K562 (cell line): Measurements from ENCODE around the gene SCAMP1. TPM values are rescaled to one million over a fixed set of nuclear protein-coding genes. Genes with fewer than 3 reads are reported as not detected.

ENCODE experiments used
- ARID2 ChIP-seq: fragments of 450-650 bp; IDR thresholded peaks from 2 replicates; pipeline ENCODE4 v1.6.1; 2017; ENCODE audit warnings: antibody characterized with exemption, mild to moderate bottlenecking
- ELF1 ChIP-seq: fragments of 200-800 bp; sonication (Bioruptor generic); IDR thresholded peaks from 2 replicates; pipeline ENCODE4 v1.6.1; 2016; ENCODE audit warnings: missing genetic modification characterization, missing compliant biosample characterization
- FUS ChIP-seq: fragments of 200-400 bp; formaldehyde crosslinking; optimal IDR thresholded peaks from 2 replicates; pipeline ENCODE3; 2017; ENCODE audit warnings: low read depth, low read length
- HOXB6 ChIP-seq: fragments of 250-450 bp; sonication (Bioruptor Pico); IDR thresholded peaks from 2 replicates; pipeline ENCODE4 v1.5.1; 2022; ENCODE audit warnings: mild to moderate bottlenecking, borderline replicate concordance
- KHSRP ChIP-seq: fragments of 450-650 bp; IDR thresholded peaks from 2 replicates; pipeline ENCODE4 v1.6.1; 2017
- MCM2 ChIP-seq: fragments of 450-650 bp; IDR thresholded peaks from 2 replicates; pipeline ENCODE4 v1.6.1; 2017; ENCODE audit warnings: low read depth, mild to moderate bottlenecking
- NFIC ChIP-seq: fragments of 450-650 bp; IDR thresholded peaks from 2 replicates; pipeline ENCODE4 v1.6.1; 2017; ENCODE audit warnings: mild to moderate bottlenecking, inconsistent platforms
- NFXL1 ChIP-seq: fragments of 450-650 bp; formaldehyde crosslinking; IDR thresholded peaks from 2 replicates; pipeline ENCODE4 v1.4.0; 2021; ENCODE audit warnings: mild to moderate bottlenecking
- NR3C1 ChIP-seq: sonication (generic); formaldehyde crosslinking; IDR thresholded peaks from 2 replicates; pipeline ENCODE4 v1.8.1; 2022; ENCODE audit warnings: missing genetic modification reagents
- PCBP1 ChIP-seq: fragments of 200-400 bp; formaldehyde crosslinking; IDR thresholded peaks from 2 replicates; pipeline ENCODE4 v1.6.1; 2018; ENCODE audit warnings: mild to moderate bottlenecking, low read depth, low read length; ENCODE audit not compliant: poor library complexity, severe bottlenecking
- XRCC5 ChIP-seq: fragments of 200-400 bp; formaldehyde crosslinking; IDR thresholded peaks from 2 replicates; pipeline ENCODE4 v1.6.1; 2017; ENCODE audit warnings: low read depth, mild to moderate bottlenecking, low read length
- ZFX ChIP-seq: sonication (generic); formaldehyde crosslinking; IDR thresholded peaks from 2 replicates; pipeline ENCODE4 v1.8.0; 2022; ENCODE audit warnings: mild to moderate bottlenecking, missing genetic modification reagents, moderate library complexity
- ZNF184 ChIP-seq: sonication (generic); formaldehyde crosslinking; IDR thresholded peaks from 2 replicates; pipeline ENCODE4 v1.5.0; 2020; ENCODE audit warnings: missing genetic modification reagents
- ZNF79 ChIP-seq: fragments of 250-450 bp; sonication (Bioruptor Pico); IDR thresholded peaks from 2 replicates; pipeline ENCODE4 v1.4.0; 2020; ENCODE audit warnings: low read depth, mild to moderate bottlenecking, moderate library complexity
- polyA plus RNA-seq, 8 experiments: library from polyadenylated mRNA; depleted of rRNA in 4 of 8; stranded (reverse) in 5 of 8; unstranded in 3 of 8; fragments of >200 nt; fragmentation: Nextera tagmentation in 2 of 8; fragmentation: Illumina TruSeq in 1 of 8; extraction: Ambion mirVana in 2 of 8; extraction: Trizol in 1 of 8; gene quantifications; 2 replicates each; pipeline versions ENCODE4 v1.2.1 to v1.2.3, GENCODE V29; 2011 to 2014; ENCODE audit warnings: inconsistent platforms in 1 of 8, missing spikeins in 1 of 8
- total RNA-seq, 7 experiments: library from RNA; depleted of rRNA in 6 of 7; stranded (reverse); fragments of >200 nt in 6 of 7; fragmentation: Illumina TruSeq in 2 of 7; extraction: Trizol in 2 of 7; gene quantifications; 2 replicates each; pipeline versions ENCODE4 v1.2.1 to v1.2.3, GENCODE V29; 2011 to 2021; ENCODE audit warnings: low replicate concordance in 1 of 7
- TF ChIP-seq, protein P1 (sequence below): fragments of 250-450 bp; sonication (Bioruptor Pico); IDR thresholded peaks from 2 replicates; pipeline ENCODE4 v1.4.0; 2020
- TF ChIP-seq, protein P2 (sequence below): fragments of 450-650 bp; IDR thresholded peaks from 2 replicates; pipeline ENCODE4 v1.7.1; 2018; ENCODE audit warnings: mild to moderate bottlenecking, low read depth; ENCODE audit not compliant: partially characterized antibody
- TF ChIP-seq, protein P3 (sequence below): IDR thresholded peaks from 3 replicates; pipeline ENCODE4 v1.6.1; 2011; ENCODE audit warnings: borderline replicate concordance, mild to moderate bottlenecking; ENCODE audit not compliant: insufficient read length, insufficient read depth

SCAMP1 gene
- total and polyA plus RNA-seq, 9 of the 15 experiments (the other 6 are each of a cell fraction or from before 2014, with no cell fraction given): 5.4 to 23.9 (median 13.8) TPM

DNA sequence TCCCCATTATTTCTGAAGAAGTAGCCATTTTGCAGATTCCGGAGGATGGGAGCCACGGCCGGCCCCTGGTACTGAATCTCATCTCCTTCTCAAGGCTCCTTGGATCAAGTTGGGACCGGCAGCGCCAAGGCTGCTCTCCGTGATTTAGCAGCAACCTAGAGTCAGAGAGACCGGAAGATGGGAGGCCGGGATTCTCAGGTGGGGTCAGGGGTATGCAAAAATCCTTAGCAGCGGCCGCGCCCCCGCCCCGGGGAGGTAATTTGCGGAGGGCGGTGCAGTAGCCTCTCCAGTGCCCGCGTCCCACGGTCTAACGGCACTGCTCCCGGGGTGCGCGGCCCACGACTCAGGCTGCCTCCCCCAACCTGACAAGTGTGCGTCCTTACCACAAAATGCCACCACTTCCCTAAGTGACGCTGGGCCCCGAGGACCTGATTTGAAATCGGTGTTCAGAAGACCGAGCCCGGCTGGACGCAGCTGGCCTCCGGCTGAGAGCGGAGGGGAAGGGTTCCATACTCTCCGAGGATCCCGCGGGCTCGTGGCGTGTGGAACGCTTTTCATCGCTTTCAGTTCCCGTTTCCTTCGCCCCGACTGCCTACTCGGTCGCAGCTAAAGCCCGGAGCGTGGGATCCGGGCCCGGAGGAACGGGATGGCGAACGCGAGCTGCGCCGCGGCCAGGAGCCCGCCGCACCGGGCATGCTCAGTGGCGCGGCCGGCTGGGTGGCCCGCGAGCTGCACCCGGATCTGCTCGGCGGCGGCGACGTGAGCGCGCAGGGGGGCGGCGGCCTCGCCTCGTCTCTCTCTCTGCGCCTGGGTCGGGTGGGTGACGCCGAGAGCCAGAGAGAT, at the start of gene SCAMP1 (continued):
- TF ChIP-seq, protein P1, sequence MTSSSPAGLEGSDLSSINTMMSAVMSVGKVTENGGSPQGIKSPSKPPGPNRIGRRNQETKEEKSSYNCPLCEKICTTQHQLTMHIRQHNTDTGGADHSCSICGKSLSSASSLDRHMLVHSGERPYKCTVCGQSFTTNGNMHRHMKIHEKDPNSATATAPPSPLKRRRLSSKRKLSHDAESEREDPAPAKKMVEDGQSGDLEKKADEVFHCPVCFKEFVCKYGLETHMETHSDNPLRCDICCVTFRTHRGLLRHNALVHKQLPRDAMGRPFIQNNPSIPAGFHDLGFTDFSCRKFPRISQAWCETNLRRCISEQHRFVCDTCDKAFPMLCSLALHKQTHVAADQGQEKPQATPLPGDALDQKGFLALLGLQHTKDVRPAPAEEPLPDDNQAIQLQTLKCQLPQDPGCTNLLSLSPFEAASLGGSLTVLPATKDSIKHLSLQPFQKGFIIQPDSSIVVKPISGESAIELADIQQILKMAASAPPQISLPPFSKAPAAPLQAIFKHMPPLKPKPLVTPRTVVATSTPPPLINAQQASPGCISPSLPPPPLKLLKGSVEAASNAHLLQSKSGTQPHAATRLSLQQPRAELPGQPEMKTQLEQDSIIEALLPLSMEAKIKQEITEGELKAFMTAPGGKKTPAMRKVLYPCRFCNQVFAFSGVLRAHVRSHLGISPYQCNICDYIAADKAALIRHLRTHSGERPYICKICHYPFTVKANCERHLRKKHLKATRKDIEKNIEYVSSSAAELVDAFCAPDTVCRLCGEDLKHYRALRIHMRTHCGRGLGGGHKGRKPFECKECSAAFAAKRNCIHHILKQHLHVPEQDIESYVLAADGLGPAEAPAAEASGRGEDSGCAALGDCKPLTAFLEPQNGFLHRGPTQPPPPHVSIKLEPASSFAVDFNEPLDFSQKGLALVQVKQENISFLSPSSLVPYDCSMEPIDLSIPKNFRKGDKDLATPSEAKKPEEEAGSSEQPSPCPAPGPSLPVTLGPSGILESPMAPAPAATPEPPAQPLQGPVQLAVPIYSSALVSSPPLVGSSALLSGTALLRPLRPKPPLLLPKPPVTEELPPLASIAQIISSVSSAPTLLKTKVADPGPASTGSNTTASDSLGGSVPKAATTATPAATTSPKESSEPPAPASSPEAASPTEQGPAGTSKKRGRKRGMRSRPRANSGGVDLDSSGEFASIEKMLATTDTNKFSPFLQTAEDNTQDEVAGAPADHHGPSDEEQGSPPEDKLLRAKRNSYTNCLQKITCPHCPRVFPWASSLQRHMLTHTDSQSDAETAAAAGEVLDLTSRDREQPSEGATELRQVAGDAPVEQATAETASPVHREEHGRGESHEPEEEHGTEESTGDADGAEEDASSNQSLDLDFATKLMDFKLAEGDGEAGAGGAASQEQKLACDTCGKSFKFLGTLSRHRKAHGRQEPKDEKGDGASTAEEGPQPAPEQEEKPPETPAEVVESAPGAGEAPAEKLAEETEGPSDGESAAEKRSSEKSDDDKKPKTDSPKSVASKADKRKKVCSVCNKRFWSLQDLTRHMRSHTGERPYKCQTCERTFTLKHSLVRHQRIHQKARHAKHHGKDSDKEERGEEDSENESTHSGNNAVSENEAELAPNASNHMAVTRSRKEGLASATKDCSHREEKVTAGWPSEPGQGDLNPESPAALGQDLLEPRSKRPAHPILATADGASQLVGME: no peak
- TF ChIP-seq MCM2 (no peak), PCBP1 (no peak), ELF1 (tag) (peak; percentile 77), ZNF184 (CRISPR knock-in tag) (no peak), NR3C1 (0 out of 2 replicates have a peak, but pooled peaks have one; percentile 19), ARID2 (no peak), NFIC (peak; percentile 7), KHSRP (no peak), HOXB6 (CRISPR knock-in tag) (no peak), FUS (peak; percentile 58), ZFX (CRISPR knock-in tag) (peak; percentile 80), ZNF79 (CRISPR knock-in tag) (no peak), NFXL1 (CRISPR knock-in tag) (no peak), XRCC5 (0 out of 2 replicates have a peak, but pooled peaks have one; percentile 37)
- TF ChIP-seq, protein P2, sequence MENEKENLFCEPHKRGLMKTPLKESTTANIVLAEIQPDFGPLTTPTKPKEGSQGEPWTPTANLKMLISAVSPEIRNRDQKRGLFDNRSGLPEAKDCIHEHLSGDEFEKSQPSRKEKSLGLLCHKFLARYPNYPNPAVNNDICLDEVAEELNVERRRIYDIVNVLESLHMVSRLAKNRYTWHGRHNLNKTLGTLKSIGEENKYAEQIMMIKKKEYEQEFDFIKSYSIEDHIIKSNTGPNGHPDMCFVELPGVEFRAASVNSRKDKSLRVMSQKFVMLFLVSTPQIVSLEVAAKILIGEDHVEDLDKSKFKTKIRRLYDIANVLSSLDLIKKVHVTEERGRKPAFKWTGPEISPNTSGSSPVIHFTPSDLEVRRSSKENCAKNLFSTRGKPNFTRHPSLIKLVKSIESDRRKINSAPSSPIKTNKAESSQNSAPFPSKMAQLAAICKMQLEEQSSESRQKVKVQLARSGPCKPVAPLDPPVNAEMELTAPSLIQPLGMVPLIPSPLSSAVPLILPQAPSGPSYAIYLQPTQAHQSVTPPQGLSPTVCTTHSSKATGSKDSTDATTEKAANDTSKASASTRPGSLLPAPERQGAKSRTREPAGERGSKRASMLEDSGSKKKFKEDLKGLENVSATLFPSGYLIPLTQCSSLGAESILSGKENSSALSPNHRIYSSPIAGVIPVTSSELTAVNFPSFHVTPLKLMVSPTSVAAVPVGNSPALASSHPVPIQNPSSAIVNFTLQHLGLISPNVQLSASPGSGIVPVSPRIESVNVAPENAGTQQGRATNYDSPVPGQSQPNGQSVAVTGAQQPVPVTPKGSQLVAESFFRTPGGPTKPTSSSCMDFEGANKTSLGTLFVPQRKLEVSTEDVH: no peak
- TF ChIP-seq, protein P3, sequence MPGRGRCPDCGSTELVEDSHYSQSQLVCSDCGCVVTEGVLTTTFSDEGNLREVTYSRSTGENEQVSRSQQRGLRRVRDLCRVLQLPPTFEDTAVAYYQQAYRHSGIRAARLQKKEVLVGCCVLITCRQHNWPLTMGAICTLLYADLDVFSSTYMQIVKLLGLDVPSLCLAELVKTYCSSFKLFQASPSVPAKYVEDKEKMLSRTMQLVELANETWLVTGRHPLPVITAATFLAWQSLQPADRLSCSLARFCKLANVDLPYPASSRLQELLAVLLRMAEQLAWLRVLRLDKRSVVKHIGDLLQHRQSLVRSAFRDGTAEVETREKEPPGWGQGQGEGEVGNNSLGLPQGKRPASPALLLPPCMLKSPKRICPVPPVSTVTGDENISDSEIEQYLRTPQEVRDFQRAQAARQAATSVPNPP: no peak
